Measurements from ENCODE around the gene FAM136A.
"Not testable (repeated sequence)": the region's sequence is repeated elsewhere in the genome, so short reads cannot be mapped to it uniquely, and the experiment has no call there.

The FAM136A gene

DNA sequence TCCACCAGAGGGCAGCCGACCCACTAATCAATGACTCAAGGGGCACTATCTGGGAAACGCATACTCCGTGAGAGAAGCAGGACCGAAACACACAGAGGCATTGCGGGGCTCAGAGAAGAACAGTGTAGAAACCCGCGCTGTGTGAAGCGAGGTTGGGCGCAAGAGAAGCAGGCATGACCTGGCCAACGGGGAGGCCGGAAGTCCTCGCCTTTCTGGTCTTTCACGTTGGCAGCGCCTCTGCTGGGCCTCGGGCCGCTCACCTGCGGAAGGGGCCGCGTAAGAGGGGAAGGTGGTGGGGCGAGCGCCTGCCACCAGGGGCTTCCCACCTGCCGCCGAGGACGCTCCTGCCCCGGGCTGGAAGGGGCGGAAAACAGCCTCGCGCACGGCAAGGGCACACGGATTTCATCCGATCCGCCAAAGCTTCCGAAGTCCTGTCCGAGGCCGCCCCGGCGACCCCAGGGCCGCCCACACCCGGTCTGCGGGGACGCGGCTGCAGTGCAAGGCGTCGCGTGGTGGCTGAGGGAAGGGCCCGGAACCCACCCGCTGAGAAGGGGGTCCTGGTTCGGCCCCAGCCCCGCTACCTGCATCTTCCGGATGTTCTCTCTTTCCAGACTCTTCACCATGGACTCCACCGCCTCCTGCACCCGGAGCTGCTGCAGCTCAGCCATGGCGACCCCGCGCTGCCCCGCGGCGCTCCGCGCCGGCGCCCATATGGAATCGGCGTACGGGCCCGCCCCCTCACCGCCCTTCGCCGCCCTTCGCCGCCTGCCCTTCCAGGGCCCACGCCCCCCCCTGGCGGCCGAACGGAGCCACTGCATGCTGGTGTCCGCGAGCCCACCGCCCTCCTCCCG is at the start of gene FAM136A:
Gene FAM136A, minus strand, starts transcription at position 724 of the 851 bp plus-strand sequence. Its CDS starts 56 bp downstream, at position 668.
- DNase-seq = peak; percentile 55

GRCh38 chr2:70349921-70350685 is 48.2 kb upstream of the FAM136A start:
- no peak for DNase-seq

DNA sequence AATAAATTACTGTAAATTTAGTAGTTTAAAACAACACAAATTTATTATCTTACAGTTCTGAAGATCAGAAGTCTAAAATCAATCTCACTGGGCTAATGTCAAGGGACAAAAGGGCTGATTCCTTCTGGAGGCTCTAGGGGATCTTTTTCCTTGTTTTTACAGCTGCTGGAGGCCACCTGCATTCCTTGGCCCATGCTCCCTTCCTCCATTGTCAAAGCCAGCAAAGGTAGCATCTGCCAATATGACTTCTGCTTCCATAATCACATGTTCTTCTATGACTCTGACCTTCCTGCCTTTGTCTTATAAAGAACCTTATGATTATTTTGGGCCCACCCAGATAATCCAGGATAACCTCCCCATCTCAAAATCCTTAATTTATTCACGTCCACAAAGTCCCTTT is 46.0 kb upstream of the FAM136A start:
- DNase-seq = no peak

DNA sequence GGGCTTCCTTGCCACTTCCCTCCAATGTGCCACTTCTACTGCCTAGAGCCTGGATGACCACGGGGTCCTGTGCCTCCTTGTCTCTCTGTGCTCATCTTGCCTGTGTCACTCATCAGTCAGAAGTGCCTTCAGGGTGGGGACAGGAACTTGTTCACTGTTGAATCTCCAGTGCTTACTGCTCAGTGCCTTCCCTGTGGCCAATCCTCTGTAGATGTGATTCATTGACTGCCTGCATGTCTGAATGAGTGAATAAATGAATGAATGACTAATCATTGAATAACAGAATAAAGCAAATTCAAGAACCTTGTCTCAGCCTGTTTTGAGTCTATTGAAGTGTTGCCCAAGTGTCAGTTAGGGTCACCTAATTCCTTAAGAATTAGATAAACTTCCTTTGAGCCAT is 42.3 kb upstream of the FAM136A start:
- no peak for DNase-seq

DNA sequence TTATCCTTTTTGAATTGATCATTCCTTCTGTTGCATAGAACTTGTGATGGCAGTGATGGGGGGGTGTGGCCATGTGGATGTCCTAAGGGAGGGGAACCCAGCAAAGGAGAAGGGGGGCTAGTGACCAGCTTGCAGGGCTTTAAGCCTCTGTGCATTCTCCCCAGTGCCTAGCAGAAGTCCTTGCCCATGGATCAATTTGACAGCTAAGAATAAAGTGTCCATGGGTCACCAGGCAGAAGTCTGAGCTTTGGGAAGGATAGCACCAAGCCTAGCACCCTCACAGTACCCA is 39.6 kb upstream of the FAM136A start:
- no peak for DNase-seq

GRCh38 chr2:70340761-70341476 is 39.1 kb upstream of the FAM136A start:
- DNase-seq = no peak

GRCh38 chr2:70340075-70340474 is 38.2 kb upstream of the FAM136A start:
- DNase-seq = no peak

DNA sequence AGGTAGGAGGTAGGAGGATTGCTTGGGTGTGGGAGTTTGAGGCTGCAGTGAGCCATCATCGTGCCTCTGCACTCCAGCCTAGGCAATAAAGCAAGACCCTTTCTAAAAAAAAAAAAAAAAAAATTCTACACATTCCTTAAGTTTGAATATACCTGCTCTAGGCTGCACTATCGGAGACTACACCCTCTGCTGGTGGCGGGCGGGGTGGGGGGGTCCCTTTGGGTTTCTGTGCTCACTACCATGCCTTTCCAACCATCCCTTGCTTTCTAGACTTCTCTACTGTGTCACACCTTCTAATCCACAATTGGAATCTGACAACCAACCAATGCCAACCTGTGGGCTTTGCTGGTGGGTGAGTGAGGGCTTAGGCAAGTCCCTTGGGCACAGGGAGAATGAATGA is 34.7 kb upstream of the FAM136A start:
- no peak for DNase-seq

DNA sequence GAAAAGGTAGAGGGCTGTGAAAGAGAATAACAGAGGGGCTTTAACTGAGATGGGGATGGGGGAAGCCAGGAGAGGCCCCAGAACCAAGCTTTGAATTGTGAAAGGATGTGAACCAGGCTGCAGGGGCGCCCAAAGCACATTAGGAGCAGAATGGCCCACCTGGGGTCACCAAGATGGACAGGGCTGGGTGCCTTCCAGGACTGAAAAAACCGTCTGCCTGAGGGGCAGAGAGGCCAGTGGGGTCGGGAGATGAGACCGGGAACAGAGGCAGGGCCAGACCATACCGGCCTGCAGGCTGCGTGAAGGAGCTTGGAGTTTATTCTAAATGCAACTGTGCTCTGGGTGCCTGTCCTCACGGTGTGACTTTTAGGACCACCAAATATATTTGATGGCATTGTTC is 29.1 kb upstream of the FAM136A start:
- DNase-seq = no peak

- DNase-seq = no peak
Measured at GRCh38 chr2:70330476-70330875, 28.6 kb upstream of the FAM136A start.

DNA sequence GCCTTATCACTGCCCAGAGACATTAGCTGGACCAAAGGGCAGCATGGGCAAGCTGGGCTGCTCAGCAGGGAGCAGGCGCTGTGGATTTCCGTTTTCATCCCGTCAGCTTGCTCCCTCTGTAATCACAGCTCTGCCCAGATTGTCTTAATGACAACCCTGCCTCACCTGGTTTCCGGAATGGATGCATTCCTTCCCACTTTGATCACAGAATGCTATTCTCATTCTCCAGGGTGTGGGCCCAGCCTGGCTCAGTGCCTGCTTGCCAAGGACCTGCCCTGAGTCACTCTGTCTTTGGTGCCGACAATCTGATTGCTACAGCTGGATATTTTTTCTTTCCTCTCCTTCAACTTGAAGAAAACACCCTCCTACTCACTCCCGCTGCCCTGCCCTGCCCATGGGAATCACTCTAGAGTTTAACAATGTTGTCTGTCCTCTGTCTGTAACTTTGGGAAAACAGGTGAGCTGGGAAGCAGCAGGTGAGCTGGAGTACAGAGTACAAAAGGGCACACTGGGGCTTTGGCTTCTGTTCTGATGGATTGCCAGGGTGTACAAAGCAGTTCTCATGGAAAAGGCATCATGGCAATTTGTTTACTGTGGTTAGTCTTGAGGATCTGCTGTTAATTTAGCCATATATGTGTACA is 27.2 kb upstream of the FAM136A start:
- DNase-seq = no peak

GRCh38 chr2:70325875-70326274 is 24.0 kb upstream of the FAM136A start:
- DNase-seq = no peak

DNA sequence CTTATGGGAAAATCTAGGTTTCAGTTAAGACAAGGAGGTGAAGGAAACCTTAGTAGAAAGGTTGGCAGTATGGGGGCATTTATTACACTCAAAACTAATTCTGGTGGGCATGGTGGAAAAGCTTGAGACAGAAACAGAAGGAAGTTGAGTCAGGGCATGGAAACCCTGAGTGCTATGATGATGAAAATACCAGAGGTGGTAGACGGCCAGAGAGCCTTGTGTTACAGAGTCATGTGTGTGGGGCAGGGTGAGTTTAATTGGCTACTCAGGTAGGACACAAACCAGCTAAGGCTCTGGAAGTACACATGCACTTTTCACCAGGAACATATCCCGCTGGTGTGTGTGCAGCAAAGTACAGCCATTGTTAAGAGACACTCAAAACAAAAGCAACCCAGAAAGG is 20.7 kb upstream of the FAM136A start:
- no peak for DNase-seq

GRCh38 chr2:70321370-70321769 is 19.5 kb upstream of the FAM136A start:
- no peak for DNase-seq

- no peak for DNase-seq
Measured at GRCh38 chr2:70314640-70315039, 12.8 kb upstream of the FAM136A start.

DNA sequence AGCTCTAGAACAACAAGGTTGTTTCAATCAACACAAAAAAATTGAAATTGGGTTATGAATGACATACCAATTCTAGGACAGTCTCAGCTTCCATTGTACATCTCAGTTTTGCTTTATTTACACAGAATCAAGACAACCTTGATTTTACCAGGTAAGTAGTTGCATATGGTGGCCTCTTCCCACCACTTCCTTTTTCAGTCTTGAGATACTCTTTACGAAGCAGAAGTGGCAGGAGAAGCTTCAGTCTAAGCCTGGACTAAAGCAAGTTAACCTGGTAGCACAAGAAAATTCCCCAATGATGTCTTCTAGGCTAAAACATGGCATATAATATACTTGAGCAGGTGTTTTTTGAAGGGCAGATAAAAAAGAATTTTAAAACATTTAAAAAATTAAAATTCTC is 10.7 kb upstream of the FAM136A start:
- no peak for DNase-seq

DNA sequence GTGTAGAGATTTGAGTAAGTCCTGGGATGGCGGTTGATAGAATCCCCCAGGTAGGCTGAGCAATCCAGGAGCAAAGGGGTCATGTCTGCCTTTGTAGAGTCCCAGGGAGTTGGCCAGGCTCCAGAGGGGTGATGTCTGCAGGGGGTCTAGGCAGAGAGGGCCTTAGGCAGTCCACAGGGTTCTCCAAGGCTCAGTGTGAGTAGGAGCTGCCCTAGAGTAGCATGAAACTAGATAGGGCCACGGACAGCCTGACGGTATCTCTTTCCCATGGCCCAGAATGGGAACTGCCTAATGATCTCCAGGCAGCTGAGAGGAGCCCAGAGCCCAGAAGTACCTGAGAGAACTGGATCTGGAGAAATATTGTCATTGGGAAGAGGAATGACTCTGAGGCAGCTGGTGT is 9.0 kb upstream of the FAM136A start:
- DNase-seq = no peak

DNA sequence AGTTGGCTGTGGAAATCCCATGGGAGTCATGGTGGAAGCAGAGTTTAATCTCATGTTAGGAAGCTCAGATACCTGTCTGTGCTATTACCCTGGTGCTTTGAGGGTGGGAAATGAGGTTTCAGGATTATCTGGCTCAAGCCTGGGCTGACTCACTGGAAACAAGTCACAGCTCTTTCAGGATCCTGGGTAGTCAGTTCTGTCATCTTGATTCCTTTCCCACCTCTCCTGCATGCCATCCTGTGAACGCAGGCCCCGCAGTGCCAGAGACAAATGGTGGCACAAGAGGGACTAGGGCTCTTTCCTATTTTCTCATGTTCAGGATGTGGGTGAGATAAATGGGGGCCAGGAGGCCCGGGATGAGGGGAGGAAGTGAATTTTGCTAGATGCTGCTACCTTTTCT is 3.7 kb upstream of the FAM136A start:
- no peak for DNase-seq

DNA sequence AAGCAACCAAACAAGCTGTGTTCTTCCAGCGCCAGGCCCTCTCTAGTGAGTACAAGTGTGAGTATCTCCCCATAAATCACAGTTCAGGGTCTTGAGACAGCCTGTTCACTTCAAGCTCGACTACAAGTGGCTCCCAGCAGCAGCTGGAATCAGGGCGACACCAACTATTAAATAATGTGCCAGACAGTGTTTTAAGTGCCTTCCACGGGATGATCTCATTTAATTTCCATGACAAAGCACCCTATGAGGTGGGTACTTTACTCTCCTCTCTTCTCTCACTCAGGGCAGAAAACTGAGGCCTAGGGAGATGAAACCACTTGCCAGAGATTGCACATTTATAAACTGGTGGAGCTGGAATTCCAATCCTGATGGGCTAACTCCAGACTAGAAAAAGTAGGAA is 2.6 kb upstream of the FAM136A start:
- DNase-seq = no peak

- DNase-seq = no peak
Measured at GRCh38 chr2:70303186-70303585, 1.3 kb upstream of the FAM136A start.

DNA sequence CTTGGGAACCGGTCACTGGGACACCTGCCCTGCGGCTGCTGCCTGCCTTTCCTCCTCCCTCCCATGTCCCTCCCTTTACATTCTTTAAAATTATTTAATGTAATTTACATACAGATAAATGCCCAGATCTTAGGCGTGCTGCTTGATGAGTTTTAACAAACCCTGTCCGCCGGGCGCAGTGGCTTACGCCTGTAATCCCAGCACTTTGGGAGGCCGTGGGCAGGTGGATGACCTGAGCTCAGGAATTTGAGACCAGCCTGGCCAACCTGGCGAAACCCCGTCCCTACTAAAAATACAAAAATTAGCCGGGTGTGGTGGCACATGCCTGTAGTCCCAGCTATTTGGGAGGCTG is 304 bp upstream of the FAM136A start:
- not testable (repeated sequence) for DNase-seq

DNA sequence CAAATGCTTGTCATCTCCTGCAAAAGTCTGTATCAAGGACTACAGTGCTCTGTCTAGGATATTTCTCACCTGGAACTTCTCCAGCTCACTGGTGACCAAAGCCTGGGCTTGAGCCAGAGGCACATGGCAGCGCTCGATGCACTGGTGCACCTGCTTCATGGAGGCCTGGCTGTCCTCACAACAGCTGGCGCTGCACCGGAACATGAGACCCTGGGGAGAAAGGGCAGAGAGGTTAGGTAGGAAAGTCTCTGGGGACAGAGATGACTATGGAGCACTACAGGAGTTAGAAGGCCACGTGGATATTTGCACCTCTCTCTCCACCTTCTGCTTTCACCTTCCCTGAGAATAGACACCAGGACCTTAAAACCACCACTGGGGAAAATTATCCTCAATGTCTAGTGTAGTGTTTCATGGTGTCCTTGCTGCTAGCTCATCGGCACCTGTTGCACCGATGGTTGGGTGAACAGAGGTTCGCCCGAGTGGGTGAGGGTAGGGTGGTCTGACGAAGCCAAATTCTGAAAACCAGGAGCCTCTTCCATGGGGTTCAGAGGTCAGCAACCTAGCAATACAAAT is 1.0 kb downstream of the FAM136A start:
- no peak for DNase-seq

DNA sequence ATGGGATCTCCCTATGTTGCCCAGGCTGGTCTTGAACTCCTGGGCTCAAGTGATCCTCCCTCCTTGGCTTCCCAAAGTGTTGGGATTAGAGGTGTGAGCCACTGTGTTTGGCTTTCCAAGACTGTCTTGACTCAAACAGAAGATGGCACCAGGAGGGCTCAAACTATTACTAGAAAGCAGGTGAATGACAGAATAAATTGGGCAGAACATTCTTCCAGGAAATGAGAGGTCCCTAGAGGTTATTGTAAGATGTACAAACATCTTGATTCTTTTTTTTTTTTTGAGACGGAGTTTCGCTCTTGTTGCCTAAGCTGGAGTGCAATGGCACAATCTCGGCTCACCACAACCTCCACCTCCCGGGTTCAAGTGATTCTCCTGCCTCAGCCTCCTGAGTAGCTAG is 4.0 kb downstream of the FAM136A start:
- DNase-seq = not testable (repeated sequence)
